ENCODE measurements around the gene ATXN3L.

- no peak for TF ChIP-seq POLR2A (IDR thresholded peaks at IDR 0.05; ENCODE audit: borderline replicate concordance, extremely low read depth, insufficient read depth, insufficient read length)
- TF ChIP-seq, protein P1, sequence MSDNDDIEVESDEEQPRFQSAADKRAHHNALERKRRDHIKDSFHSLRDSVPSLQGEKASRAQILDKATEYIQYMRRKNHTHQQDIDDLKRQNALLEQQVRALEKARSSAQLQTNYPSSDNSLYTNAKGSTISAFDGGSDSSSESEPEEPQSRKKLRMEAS (IDR thresholded peaks at IDR 0.05): no peak
- TF ChIP-seq, protein P2, sequence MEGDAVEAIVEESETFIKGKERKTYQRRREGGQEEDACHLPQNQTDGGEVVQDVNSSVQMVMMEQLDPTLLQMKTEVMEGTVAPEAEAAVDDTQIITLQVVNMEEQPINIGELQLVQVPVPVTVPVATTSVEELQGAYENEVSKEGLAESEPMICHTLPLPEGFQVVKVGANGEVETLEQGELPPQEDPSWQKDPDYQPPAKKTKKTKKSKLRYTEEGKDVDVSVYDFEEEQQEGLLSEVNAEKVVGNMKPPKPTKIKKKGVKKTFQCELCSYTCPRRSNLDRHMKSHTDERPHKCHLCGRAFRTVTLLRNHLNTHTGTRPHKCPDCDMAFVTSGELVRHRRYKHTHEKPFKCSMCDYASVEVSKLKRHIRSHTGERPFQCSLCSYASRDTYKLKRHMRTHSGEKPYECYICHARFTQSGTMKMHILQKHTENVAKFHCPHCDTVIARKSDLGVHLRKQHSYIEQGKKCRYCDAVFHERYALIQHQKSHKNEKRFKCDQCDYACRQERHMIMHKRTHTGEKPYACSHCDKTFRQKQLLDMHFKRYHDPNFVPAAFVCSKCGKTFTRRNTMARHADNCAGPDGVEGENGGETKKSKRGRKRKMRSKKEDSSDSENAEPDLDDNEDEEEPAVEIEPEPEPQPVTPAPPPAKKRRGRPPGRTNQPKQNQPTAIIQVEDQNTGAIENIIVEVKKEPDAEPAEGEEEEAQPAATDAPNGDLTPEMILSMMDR (IDR thresholded peaks at IDR 0.05 in 2 of 3, conservative IDR thresholded peaks at IDR 0.05 in 1 of 3; ENCODE audit: borderline replicate concordance in 1 of 3, insufficient read depth in 1 of 3, low read depth in 2 of 3, low read length in 2 of 3): no peak
Observed at GRCh38 chrX:13340182-13340791, 20.4 kb upstream of the ATXN3L start.
